ENCODE data around the gene MLLT3.

Gene MLLT3

GRCh38 chr9:20508242-20508641, 114.1 kb downstream of the MLLT3 start:
- DNase-seq: no peak

- no peak for DNase-seq
These were observed 114.9 kb downstream of the MLLT3 start for GRCh38 chr9:20507431-20507830.

DNA sequence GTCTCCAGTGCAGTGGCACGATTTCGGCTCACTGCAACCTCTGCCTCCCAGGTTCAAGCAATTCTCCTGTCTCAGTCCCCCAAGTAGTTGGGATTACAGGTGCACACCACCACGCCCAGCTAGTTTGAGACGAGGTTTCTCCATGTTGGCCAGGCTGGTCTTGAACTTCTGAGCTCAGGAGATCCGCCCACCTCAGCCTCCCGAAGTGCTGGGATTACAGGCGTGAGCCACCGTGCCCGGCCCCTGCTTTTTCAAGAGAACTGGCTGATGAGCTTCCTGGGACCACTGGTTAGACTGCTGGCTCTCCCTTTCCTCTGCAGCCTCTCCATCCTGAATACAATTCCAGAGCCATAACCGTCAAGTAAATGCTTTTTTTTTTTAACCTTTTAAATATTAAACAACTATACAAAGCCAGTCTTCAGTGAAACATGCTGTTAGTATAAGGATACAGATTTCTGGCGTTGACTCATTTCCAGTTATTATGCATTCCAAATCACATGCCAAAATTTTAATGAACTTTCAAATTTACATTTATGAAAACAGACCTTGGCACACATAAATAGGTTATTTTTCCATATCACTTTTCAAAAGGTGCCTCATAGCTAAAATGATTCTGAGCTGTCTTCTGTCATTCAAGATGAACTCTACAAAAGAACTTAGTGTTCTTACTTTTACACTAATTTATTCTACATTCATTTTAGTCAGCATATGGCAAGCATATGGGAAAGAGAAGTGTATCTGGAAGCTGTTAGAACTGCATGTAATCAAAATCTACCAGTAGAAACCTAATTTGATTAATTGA, 116.0 kb downstream of the MLLT3 start:
- no peak for DNase-seq

GRCh38 chr9:20505574-20505973, 116.7 kb downstream of the MLLT3 start:
- no peak for DNase-seq

DNA sequence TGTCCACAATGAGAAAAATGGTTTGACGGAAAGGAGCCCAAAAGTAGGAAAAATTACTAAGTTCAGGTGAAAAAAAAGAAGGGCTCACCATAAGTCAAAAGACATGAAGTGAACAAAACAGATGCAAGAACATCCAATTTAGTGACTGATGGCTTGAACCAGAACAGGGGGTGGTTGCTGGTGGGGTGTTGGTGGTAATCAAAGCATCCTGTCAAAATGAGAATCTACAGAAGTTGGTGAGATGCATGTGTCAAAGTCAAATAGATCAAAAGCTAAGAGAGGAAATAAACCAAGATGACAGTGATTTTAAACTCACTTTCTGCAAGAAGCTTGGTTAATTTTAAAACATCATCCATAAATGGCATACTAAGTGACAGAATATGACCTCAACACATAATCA, 117.4 kb downstream of the MLLT3 start:
- no peak for DNase-seq

DNA sequence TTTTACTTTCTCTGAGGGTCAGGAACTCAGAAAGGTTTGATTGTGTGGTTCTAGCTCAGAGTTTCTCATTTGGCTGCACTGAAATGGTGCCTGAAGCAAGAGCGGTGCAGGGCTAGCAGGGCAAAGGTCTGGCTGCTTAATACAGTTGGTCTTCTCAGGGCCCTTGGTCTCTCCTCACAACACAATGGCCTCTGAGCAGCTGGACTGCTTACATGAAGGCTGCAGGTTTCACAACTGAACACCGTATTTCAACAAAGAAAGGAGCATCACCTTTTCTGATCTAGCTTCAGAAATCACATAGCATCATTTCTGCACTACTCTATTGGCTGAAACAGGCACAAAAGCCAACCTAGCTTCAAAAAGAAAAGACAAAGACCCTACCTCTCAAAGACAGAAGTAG, 122.2 kb downstream of the MLLT3 start:
- no peak for DNase-seq

GRCh38 chr9:20499013-20499412, 123.3 kb downstream of the MLLT3 start:
- no peak for DNase-seq

DNA sequence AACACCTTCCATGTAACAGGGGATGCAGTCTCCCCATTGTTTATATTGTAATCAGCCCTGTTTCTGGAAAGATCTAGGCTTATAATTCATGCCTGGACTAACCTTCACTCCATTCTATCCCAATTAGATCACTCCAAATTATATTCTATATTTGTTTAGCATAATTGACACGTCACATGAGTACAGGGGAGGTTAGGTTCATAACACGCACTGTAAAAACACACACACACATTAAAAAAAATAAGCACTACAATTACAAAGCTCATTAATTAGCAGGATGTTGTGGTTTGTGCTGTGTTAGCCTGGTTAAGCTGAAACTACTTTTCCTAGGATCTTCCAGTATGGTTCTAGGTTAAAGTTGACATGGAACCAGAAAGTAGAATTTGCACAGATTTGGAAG, 126.0 kb downstream of the MLLT3 start:
- DNase-seq: no peak

GRCh38 chr9:20495098-20495497, 127.2 kb downstream of the MLLT3 start:
- no peak for DNase-seq

DNA sequence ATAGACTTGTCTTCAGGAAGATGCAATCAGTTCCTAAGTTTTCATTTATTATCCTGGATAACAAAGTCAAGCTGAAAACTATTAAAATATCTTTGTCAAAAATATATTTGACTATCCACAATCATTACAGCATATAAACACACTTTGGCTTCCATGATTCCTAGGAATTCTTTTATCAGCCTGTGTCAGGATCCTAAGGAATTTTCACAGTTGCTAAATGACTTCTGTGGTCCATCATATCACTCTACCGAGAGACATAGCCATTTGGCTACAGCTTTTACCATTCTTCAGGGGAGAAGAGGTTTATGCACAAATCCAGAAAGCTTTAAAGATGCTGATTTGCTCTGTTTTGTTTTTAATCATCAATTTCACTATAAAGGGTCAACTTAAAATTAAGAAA, 128.3 kb downstream of the MLLT3 start:
- no peak for DNase-seq

DNA sequence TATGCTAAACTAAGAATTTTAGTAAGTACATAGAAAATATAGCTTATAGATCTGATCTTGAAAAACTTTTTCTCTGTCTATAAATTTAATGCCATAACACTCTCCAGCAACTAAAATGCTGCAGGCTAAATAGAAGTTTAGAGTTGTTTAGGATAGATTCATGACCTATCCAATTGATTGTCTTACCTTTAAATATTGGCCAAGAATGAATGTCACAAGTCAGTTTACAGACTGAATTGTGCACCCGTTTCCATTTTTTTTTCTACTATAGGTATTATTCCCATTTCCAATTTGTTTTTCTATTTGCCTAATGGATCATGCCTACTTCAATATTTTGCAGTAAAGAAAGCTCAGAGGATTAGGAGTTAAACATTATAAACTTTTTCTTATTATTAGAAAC, 129.5 kb downstream of the MLLT3 start:
- DNase-seq: no peak

DNA sequence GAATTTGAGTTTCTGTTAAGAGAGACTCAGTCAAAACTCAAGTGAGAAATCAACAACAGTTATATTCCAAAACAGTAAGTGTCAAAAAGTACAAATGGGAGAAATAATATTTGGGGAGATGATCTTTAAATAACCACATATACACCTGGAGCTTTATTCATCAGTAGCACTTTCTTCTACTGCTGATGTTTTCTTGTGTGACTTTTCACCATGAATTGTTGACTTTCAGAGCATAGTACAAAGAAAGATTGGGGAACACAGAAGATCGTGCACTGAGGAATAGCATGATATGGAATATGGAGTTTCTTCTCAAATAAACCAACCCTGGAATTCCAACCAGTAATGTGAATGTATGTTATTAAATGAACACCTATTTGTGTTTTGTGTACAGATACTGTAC, 130.7 kb downstream of the MLLT3 start:
- DNase-seq: no peak

- DNase-seq: no peak
These were observed 132.0 kb downstream of the MLLT3 start for GRCh38 chr9:20490246-20490834.

- no peak for DNase-seq
These were observed 133.6 kb downstream of the MLLT3 start for GRCh38 chr9:20488691-20489090.

GRCh38 chr9:20486552-20486951, 135.7 kb downstream of the MLLT3 start:
- DNase-seq: no peak

DNA sequence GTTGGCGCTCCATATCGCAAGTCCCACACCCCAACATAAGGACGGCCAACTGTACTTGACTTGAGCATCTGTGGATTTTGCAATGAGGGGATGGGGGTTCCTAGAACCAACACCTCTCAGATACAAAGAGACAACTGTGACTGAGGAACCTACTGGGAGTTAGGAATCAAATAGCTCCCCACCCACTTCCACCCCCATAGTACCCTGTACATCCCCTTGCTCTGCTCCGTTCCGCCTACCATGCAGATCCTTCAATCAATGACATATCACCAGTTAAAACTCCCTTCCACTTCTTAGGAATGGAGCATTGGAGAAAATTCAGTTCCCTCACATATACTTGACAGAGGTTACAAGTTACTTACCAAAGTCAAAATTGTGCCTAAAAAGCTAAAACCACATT, 140.9 kb downstream of the MLLT3 start:
- no peak for DNase-seq

- DNase-seq: no peak
These were observed 142.1 kb downstream of the MLLT3 start for GRCh38 chr9:20480249-20480648.

DNA sequence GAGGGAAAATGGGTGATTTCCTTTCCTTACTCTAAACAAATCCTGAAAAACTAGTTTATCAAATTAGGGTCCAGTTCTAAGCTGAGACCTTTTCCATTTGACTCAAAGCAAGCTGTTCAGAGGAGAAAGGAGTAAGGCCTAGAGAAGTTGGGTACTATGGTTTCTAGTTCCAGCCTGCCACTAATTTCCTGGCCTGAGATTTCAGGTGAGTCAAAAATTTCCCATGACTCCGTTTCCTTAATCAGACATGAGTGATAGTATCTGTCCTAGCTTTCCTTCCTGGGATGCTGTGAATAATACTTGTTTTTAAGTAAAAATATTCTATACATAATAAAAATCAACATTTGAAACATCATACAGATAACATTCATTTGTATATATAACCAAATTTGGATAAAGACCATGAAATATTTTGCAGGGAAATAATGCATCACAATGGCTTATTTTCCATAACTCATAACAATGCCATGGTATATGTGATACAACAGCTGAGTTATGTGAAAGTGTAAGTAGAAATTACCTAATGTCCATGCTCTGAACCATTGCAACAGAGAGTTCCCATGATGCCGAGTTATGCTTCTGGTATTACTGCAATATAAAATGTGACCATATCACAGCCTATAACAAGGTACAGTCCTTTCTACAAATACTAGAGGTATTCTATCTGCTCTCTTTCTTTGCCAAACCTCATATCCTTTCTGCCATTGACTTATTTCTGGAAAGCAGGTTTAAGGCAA, 142.7 kb downstream of the MLLT3 start:
- no peak for DNase-seq

- no peak for DNase-seq
These were observed 143.5 kb downstream of the MLLT3 start for GRCh38 chr9:20478786-20479185.

- no peak for DNase-seq
These were observed 144.2 kb downstream of the MLLT3 start for GRCh38 chr9:20477940-20478620.

DNA sequence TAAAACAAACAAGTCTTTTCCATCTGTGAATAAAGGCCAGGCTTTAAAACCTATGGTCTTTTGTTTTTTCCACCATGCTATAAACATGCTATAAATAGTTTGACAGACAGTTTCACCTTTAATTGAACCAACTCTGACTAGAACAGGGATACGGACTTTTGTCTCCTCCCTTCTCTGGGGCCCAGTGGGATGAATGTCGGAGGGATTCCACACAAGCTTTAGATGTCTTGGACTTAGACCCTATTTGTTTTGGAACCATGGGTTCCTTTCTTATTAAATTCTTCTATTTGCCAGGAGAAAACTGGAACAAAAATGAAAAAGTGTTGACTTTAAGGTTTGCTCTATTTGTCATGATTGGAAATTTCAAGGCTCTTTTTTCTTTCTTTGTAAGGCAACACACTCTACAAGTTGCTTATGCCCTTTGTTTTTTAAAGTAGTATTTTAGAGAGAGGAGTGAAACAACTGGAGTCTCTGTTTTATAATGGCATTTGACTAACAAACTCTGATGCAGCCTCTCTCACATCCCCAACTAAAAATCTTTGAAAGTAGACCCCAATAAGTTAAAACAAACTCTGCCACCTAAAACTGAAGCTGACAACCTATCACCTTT, 145.3 kb downstream of the MLLT3 start:
- DNase-seq: no peak

- DNase-seq: no peak
These were observed 147.8 kb downstream of the MLLT3 start for GRCh38 chr9:20474496-20474895.

DNA sequence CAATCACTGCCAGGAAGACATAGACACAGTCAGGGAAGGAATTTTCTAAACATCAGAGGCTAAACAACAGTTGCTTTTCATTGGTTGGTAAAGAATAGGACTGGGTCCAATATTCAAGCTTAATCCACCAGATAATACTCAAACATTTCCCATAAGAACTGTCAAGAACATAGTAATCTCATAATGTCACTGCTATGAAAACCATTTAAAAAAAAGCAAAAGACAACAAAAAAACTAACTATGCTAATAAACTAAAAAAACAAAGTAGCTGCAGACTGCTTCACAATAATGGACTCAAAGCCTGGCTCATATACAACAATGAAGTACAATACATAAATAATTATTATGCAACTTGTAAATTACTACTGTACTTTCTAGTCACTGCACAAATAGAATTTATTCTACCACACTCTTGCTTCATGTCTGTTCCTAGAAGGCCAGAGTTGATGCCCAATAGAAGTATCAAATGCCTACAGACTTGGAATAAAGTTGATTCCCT, 148.7 kb downstream of the MLLT3 start:
- no peak for DNase-seq

Data from 8988T (cell line).